IMR-90 (cell line): ENCODE data around the gene PARG.
"Not testable (repeated sequence)": the region's sequence is repeated elsewhere in the genome, so short reads cannot be mapped to it uniquely, and the experiment has no call there.

ENCODE experiments used
- CEBPB ChIP-seq: IDR thresholded peaks from 2 replicates; pipeline ENCODE4 v1.6.1; 2012; ENCODE audit warnings: low read depth, low read length, improper control_type of control experiment
- CHD1 ChIP-seq: IDR thresholded peaks from 2 replicates; pipeline ENCODE4 v1.6.1; 2012; ENCODE audit warnings: low read depth, low read length, improper control_type of control experiment
- FOS ChIP-seq: fragments of 150-350 bp; IDR thresholded peaks from 2 replicates; pipeline ENCODE4 v1.6.1; 2016; ENCODE audit warnings: low read depth, low read length
- NFE2L2 ChIP-seq: fragments of 150-350 bp; IDR thresholded peaks from 2 replicates; pipeline ENCODE4 v1.6.1; 2016; ENCODE audit warnings: low read depth, mild to moderate bottlenecking, low read length
- POLR2A ChIP-seq: IDR thresholded peaks from 2 replicates; pipeline ENCODE4 v1.6.1; 2012; ENCODE audit warnings: mild to moderate bottlenecking, low read depth, low read length
- RAD21 ChIP-seq: IDR thresholded peaks from 2 replicates; pipeline ENCODE4 v1.6.1; 2012; ENCODE audit warnings: low read length, improper control_type of control experiment
- RCOR1 ChIP-seq: IDR thresholded peaks from 2 replicates; pipeline ENCODE4 v1.6.1; 2012; ENCODE audit warnings: mild to moderate bottlenecking, low read length, improper control_type of control experiment; ENCODE audit not compliant: insufficient replicate concordance
- RFX5 ChIP-seq: IDR thresholded peaks from 2 replicates; pipeline ENCODE4 v1.8.0; 2012; ENCODE audit warnings: low read depth, mild to moderate bottlenecking, low read length, moderate library complexity
- SMC3 ChIP-seq: fragments of 150-350 bp; IDR thresholded peaks from 2 replicates; pipeline ENCODE4 v1.6.1; 2016; ENCODE audit warnings: low read depth, mild to moderate bottlenecking, antibody characterized with exemption, low read length, moderate library complexity
- TF ChIP-seq, protein P1 (sequence below): conservative IDR thresholded peaks from 2 replicates; pipeline ENCODE4 v1.5.1; 2012; ENCODE audit warnings: mild to moderate bottlenecking, low read depth, low read length, improper control_type of control experiment
- TF ChIP-seq, protein P2 (sequence below): fragments of 150-350 bp; IDR thresholded peaks from 2 replicates; pipeline ENCODE4 v1.6.1; 2017; ENCODE audit warnings: mild to moderate bottlenecking, antibody characterized with exemption, low read length, low read depth

DNA sequence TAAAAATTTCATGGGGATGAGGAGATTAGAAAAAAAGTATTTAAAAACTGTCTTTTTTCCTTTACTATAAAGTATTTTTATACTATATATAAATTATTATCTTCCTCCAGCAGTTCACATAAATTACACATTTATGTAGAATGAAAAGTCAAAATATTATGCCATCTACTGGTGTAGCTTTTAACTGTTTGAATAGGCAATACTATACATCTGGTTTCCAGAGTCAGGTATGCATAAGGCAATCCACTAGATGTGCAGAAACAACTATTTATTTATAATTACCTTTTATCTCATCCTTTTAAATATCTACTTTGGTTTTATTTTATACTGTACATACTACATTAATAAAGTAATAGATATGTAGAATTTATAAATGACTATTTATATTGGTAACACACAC is 25.4 kb downstream of the PARG start:
- TF ChIP-seq RAD21, NFE2L2, POLR2A, FOS, RFX5, SMC3, CHD1, CEBPB, RCOR1: not testable (repeated sequence)
- TF ChIP-seq, protein P1, sequence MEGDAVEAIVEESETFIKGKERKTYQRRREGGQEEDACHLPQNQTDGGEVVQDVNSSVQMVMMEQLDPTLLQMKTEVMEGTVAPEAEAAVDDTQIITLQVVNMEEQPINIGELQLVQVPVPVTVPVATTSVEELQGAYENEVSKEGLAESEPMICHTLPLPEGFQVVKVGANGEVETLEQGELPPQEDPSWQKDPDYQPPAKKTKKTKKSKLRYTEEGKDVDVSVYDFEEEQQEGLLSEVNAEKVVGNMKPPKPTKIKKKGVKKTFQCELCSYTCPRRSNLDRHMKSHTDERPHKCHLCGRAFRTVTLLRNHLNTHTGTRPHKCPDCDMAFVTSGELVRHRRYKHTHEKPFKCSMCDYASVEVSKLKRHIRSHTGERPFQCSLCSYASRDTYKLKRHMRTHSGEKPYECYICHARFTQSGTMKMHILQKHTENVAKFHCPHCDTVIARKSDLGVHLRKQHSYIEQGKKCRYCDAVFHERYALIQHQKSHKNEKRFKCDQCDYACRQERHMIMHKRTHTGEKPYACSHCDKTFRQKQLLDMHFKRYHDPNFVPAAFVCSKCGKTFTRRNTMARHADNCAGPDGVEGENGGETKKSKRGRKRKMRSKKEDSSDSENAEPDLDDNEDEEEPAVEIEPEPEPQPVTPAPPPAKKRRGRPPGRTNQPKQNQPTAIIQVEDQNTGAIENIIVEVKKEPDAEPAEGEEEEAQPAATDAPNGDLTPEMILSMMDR: not testable (repeated sequence)
- TF ChIP-seq, protein P2, sequence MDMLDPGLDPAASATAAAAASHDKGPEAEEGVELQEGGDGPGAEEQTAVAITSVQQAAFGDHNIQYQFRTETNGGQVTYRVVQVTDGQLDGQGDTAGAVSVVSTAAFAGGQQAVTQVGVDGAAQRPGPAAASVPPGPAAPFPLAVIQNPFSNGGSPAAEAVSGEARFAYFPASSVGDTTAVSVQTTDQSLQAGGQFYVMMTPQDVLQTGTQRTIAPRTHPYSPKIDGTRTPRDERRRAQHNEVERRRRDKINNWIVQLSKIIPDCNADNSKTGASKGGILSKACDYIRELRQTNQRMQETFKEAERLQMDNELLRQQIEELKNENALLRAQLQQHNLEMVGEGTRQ: not testable (repeated sequence)
